HEK293T (cell line): ENCODE measurements around the gene FOXD4L1.
"Not testable (repeated sequence)": the region's sequence is repeated elsewhere in the genome, so short reads cannot be mapped to it uniquely, and the experiment has no call there.

Experiments
- ARNT ChIP-seq: fragments of 450-650 bp; IDR thresholded peaks from 2 replicates; pipeline ENCODE4 v1.6.1; 2017; ENCODE audit warnings: mild to moderate bottlenecking
- FOXK2 ChIP-seq: fragments of 450-650 bp; IDR thresholded peaks from 2 replicates; pipeline ENCODE4 v1.6.1; 2016; ENCODE audit warnings: mild to moderate bottlenecking
- SP1 ChIP-seq: fragments of 450-650 bp; IDR thresholded peaks from 2 replicates; pipeline ENCODE4 v1.6.1; 2017
- SUZ12 ChIP-seq: fragments of 450-650 bp; IDR thresholded peaks from 2 replicates; pipeline ENCODE4 v1.6.1; 2016; ENCODE audit warnings: mild to moderate bottlenecking

- not testable (repeated sequence) for TF ChIP-seq FOXK2, SUZ12, SP1, ARNT
These were observed 29.0 kb downstream of the FOXD4L1 start for GRCh38 chr2:113527350-113528045.
